Tibial artery (tissue), 4 donors: Measurements from ENCODE around the gene MPLKIP.
"Not testable (repeated sequence)": the region's sequence is repeated elsewhere in the genome, so short reads cannot be mapped to it uniquely, and the experiment has no call there.

Source experiments
- DNase-seq, 2 donors: peaks; one replicate each; pipeline ENCODE4 v3.0.0-alpha.2; 2019
- H3K27ac ChIP-seq, 2 donors: fragments of 200-600 bp; sonication (generic) in 1 of 2; 1 replicate in 1 of 2; 2 replicates in 1 of 2; pipeline ENCODE4 v1.5.1; 2018 to 2019; ENCODE audit warnings: mild to moderate bottlenecking in 1 of 2
- H3K27me3 ChIP-seq, 2 donors: fragments of 200-600 bp; sonication (generic) in 1 of 2; one replicate each; pipeline versions ENCODE4 v1.5.1 to v1.6.0; 2016 to 2019
- H3K36me3 ChIP-seq, 3 donors: fragments of 200-600 bp; sonication (generic) in 2 of 3; one replicate each; pipeline ENCODE4 v1.5.1; 2016 to 2019; ENCODE audit warnings: mild to moderate bottlenecking in 2 of 3
- H3K4me1 ChIP-seq, 4 donors: fragments of 200-600 bp; sonication (generic) in 2 of 4; 1 replicate in 3 of 4; 2 replicates in 1 of 4; pipeline ENCODE4 v1.5.1; 2016 to 2019
- H3K4me3 ChIP-seq, 2 donors: fragments of 200-600 bp; sonication (generic) in 1 of 2; 1 replicate in 1 of 2; 2 replicates in 1 of 2; pipeline ENCODE4 v1.5.1; 2018 to 2019; ENCODE audit warnings: mild to moderate bottlenecking in 2 of 2
- H3K9me3 ChIP-seq, 3 donors: fragments of 200-600 bp; sonication (generic) in 1 of 3; one replicate each; pipeline ENCODE4 v1.5.1; 2016 to 2019
- intact Hi-C: fragments of 100-400 bp; cut with DNase I; formaldehyde crosslinking; loops from one replicate; pipeline ENCODE4 v1.15.0; 2023; ENCODE audit warnings: low total_unique reads
- TF ChIP-seq, protein P1 (sequence below), 2 experiments: fragments of 200-600 bp in 1 of 2; fragments of 450-650 bp in 1 of 2; IDR thresholded peaks; one replicate each; pipeline ENCODE4 v1.5.1; 2017 to 2019; ENCODE audit warnings: antibody characterized with exemption in 2 of 2, mild to moderate bottlenecking in 1 of 2, moderate library complexity in 1 of 2

The MPLKIP gene

GRCh38 chr7:40133561-40134427 is 628 bp downstream of the MPLKIP start:
- no peak for DNase-seq
- Histone ChIP-seq H3K27ac (peak overlapping the region; percentile 93 to 94), H3K9me3 (no peaks in the 10 kb centered on the region), H3K4me1 (peaks cover 0 to 36% (median 24%) of the 10 kb centered on the region in 4 donors), H3K36me3 (no peaks in the 10 kb centered on the region), H3K27me3 (no peaks in the 10 kb centered on the region), H3K4me3 (peak overlapping the region; percentile 91 to 92)
- intact Hi-C loops: loop anchor here (10.0 kb wide), 1 partner anchor 179 kb away; the partner anchor contains the start of gene CDK13
- TF ChIP-seq, protein P1, sequence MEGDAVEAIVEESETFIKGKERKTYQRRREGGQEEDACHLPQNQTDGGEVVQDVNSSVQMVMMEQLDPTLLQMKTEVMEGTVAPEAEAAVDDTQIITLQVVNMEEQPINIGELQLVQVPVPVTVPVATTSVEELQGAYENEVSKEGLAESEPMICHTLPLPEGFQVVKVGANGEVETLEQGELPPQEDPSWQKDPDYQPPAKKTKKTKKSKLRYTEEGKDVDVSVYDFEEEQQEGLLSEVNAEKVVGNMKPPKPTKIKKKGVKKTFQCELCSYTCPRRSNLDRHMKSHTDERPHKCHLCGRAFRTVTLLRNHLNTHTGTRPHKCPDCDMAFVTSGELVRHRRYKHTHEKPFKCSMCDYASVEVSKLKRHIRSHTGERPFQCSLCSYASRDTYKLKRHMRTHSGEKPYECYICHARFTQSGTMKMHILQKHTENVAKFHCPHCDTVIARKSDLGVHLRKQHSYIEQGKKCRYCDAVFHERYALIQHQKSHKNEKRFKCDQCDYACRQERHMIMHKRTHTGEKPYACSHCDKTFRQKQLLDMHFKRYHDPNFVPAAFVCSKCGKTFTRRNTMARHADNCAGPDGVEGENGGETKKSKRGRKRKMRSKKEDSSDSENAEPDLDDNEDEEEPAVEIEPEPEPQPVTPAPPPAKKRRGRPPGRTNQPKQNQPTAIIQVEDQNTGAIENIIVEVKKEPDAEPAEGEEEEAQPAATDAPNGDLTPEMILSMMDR (IDR thresholded peaks at IDR 0.05): no peak

GRCh38 chr7:40122940-40123254 is 11.5 kb downstream of the MPLKIP start:
- Histone ChIP-seq H3K4me3 (no peak overlapping the region), H3K36me3 (no peaks in the 10 kb centered on the region), H3K4me1 (peaks cover 0 to 2% (median under 1%) of the 10 kb centered on the region in 4 donors), H3K27me3 (no peaks in the 10 kb centered on the region), H3K9me3 (no peaks in the 10 kb centered on the region), H3K27ac (no peak overlapping the region)
- intact Hi-C loops: no loop called here
- TF ChIP-seq, protein P1 (IDR thresholded peaks at IDR 0.05): no peak
- DNase-seq: no peak

DNA sequence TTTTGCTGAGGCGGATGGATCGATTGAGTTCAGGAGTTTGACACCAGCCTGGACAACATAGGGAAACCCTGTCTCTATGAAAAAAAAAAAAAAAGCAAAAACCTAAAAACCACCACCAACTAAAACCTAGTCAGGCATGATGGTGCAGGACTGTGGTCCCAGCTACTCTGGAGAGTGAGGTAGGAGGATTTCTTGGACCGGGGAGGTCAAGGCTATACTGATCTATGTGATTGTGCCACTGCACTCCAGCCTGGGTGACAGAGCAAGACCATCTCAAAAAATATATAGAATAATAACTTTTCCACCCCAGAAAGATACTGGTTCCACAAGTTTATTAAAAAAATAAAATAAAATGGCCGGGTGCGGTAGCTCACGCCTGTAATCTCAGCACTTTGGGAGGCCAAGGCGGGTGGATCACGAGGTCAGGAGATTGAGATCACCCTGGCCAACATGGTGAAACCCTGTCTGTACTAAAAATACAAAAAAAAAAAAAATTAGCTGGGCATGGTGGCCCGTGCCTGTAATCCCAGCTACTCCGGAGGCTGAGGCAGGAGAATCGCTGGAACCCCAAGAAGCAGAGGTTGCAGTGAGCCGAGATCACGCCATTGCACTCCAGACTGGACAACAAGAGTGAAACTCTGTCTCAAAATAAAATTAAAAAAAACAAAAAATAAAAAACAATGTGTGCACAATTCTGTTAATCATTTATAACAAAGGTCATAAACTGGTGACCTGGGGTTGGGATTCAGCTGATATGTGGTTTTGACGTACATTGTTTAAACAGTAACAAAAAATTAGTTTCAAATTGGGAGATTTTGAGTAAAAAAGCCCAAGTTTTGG is 12.1 kb downstream of the MPLKIP start:
- intact Hi-C loops, DNase-seq: not testable (repeated sequence)

GRCh38 chr7:40120020-40120419 is 14.4 kb downstream of the MPLKIP start:
- Histone ChIP-seq H3K4me1 (no peaks in the 10 kb centered on the region), H3K9me3 (no peaks in the 10 kb centered on the region), H3K4me3 (no peak overlapping the region), H3K27me3 (no peaks in the 10 kb centered on the region), H3K27ac (no peak overlapping the region), H3K36me3 (no peaks in the 10 kb centered on the region)
- DNase-seq: no peak
- TF ChIP-seq, protein P1 (IDR thresholded peaks at IDR 0.05): no peak
- intact Hi-C loops: no loop called here

More for the DNA sequence above, 12.1 kb downstream of the MPLKIP start:
- H3K4me1 ChIP-seq, H3K9me3 ChIP-seq, H3K36me3 ChIP-seq, H3K4me3 ChIP-seq, H3K27me3 ChIP-seq, H3K27ac ChIP-seq: not testable (repeated sequence)

DNA sequence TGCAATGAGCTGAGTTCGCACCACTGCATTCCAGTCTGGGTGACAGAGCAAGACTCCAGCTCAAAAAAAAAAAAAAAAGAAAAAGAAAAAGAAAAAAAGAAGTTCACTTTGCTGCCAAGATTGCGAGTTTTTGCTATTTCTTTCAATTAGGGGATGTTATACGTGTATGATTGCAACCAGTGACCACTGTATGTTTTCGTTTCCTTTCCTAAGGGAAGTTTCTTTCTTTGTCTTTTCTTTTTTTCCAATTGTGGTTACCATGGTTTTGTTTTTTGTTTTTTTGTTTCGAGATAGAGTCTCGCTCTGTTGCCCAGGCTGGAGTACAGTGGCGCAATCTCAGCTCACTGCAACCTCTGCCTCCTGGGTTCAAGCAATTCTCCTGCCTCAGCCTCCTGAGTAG is 16.2 kb downstream of the MPLKIP start:
- intact Hi-C loops, DNase-seq, H3K27me3 ChIP-seq, H3K9me3 ChIP-seq, H3K36me3 ChIP-seq, H3K4me1 ChIP-seq, H3K4me3 ChIP-seq, H3K27ac ChIP-seq: not testable (repeated sequence)

- DNase-seq, intact Hi-C loops: not testable (repeated sequence)
These were observed 17.2 kb downstream of the MPLKIP start for GRCh38 chr7:40117199-40117598.

DNA sequence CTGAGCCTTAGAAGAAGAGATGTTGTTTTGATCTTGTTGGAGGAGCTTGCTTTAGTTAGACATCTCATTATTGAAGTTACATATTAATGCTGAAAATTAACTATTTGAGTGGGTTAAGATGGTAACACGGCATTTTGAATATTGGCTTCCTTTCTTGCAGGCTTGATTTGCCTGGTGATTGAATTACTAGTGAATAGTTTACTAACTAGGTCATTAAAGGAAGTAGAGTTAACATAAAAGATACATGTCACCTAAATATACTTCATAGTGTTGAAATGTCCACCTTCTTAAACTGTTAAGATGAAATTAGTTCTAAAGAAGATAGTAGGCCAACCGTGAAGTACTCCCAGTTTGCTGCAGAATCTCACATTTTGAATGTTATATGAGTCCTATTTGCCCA is 18.5 kb downstream of the MPLKIP start:
- Histone ChIP-seq H3K27me3 (no peaks in the 10 kb centered on the region), H3K27ac (no peak overlapping the region), H3K4me3 (no peak overlapping the region), H3K4me1 (no peaks in the 10 kb centered on the region), H3K36me3 (peaks cover 0 to 7% (median 0%) of the 10 kb centered on the region in 3 donors), H3K9me3 (no peaks in the 10 kb centered on the region)
- TF ChIP-seq, protein P1 (IDR thresholded peaks at IDR 0.05): no peak
- intact Hi-C loops: no loop called here
- no peak for DNase-seq

More at GRCh38 chr7:40117199-40117598, 17.2 kb downstream of the MPLKIP start:
- not testable (repeated sequence) for H3K4me1 ChIP-seq, H3K27ac ChIP-seq, H3K36me3 ChIP-seq, H3K9me3 ChIP-seq, H3K4me3 ChIP-seq, H3K27me3 ChIP-seq
